ENCODE data around the gene ABHD16A. TPM values are rescaled to one million over a fixed set of nuclear protein-coding genes. Genes with fewer than 3 reads are reported as not detected.

Gene ABHD16A
- total and polyA plus RNA-seq, 10 of the 15 experiments (the other 5 are each of a cell fraction or from before 2014, with no cell fraction given) = 7.5 to 43.0 (median 32.9) TPM

DNA sequence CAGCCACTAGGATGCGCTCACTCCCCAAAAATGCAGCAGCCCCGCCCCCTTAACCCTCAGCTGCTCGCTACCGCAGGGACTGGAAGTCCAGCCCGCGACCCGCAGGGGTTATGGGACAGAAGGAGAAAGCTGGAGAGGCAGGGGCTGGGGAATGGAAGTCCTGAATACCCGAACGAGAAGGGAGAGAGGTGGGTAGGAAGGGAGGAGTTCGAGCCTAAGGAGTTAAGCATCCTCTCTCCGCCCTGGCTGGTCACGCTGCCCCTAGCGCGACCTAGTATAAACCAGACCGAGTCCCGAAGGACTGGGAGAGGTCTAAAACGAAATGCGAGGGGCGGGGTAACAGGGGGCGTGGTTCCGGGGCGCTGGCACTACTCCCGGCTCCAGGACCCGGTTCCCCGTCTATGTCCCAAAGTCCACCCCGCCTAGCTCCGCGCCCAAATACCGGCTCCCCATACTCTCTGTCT lies 26.4 kb upstream of the ABHD16A start (continued):
- TF ChIP-seq, protein P1, sequence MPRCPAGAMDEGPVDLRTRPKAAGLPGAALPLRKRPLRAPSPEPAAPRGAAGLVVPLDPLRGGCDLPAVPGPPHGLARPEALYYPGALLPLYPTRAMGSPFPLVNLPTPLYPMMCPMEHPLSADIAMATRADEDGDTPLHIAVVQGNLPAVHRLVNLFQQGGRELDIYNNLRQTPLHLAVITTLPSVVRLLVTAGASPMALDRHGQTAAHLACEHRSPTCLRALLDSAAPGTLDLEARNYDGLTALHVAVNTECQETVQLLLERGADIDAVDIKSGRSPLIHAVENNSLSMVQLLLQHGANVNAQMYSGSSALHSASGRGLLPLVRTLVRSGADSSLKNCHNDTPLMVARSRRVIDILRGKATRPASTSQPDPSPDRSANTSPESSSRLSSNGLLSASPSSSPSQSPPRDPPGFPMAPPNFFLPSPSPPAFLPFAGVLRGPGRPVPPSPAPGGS (IDR thresholded peaks at IDR 0.05; ENCODE audit: borderline replicate concordance, insufficient read depth, low read depth, low read length, poor library complexity, severe bottlenecking) = peak; percentile 51
- TF ChIP-seq TAF1 (IDR thresholded peaks at IDR 0.05; ENCODE audit: borderline replicate concordance, low read depth, low read length) (no peak), EGR1 (IDR thresholded peaks at IDR 0.05; ENCODE audit: borderline replicate concordance in 1 of 2, low read depth in 2 of 2, low read length in 2 of 2) (0 out of 3 replicates have a peak, but pooled peaks of 1 of the 2 experiments have one; percentile 38), SMAD5 (IDR thresholded peaks at IDR 0.05; ENCODE audit: low read depth) (no peak), ZNF274 (IDR thresholded peaks at IDR 0.05; ENCODE audit: insufficient read depth, insufficient read length) (no peak), SIN3A (IDR thresholded peaks at IDR 0.05; ENCODE audit: low read depth, low read length) (peak; percentile 69)

DNA sequence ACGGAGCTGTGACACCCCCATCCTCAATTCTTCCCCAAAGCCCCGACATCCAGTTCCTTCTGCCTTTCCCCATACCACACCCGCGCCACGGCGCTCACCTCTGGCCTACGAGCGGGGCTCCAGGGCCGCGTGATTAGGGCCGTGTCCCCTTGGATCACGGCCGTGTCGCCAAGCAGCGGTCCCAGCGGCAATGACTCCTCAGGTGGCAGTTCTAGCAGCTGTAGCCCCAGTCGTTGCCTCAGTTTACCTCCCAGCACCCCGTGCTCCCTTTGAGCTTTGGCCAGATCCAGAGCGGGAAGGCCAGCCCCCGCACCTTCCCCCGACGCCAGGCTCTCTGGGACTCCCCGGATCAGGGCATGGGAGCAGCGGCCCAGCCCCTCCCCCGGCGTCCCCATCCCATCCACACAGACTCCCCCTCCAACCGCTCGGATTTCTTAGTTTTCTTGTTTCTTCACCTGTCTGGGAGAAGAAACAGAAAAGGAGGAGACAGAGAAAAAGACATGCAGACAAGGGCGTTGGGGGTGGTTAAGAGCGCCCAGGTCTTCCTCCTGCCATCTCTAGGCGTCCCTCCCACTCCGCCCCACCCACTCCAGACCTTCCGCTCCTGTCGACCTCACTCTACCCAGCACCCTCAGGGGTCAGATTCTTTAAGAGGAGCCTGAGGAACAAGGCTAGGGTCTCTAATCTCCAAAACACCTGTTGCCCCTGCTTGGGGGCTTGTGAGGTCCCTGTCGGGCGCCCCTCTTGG lies 25.8 kb upstream of the ABHD16A start, which contains the start of gene DDAH2:
DDAH2 (minus strand) TSS at position 533 of the 748 bp plus-strand sequence; CDS start at position 395, 138 bp downstream.
- RAD21 ChIA-PET (ENCODE audit: unreplicated experiment) = interaction anchor here (0.7 to 3.6 kb wide), 17 partner anchors 10 to 467 kb away, joined by 3 to 44 read pairs (median 4); partner anchors contain the start of genes HSPA1A, HSPA1B, HSPA1L and LSM2
- Histone ChIP-seq H2AFZ (ENCODE audit: control insufficient read depth, low read depth, low read length) (peak within 1 kb of the TSS; percentile 29), H3K4me1 (ENCODE audit: control insufficient read depth, insufficient read depth, low read length) (peaks cover 28% of the 10 kb centered on the region), H3K4me2 (ENCODE audit: control insufficient read depth, insufficient read depth) (peak within 1 kb of the TSS; percentile 98), H4K20me1 (ENCODE audit: control insufficient read depth, insufficient read depth) (no peaks in the 10 kb centered on the region), H3K36me3 (ENCODE audit: control insufficient read depth in 2 of 2, insufficient read depth in 2 of 2, low read length in 1 of 2) (peaks cover 3 to 13% of the 10 kb centered on the region in 2 experiments), H3K27me3 (replicated peaks in 1 of 2; ENCODE audit: control insufficient read depth in 2 of 2, insufficient read depth in 2 of 2, low read length in 1 of 2) (no peaks in the 10 kb centered on the region), H3K27ac (ENCODE audit: control insufficient read depth, insufficient read depth) (peak within 1 kb of the TSS; percentile 60; the same call in 1 of the 2 replicates), H3K9ac (ENCODE audit: control insufficient read depth, insufficient read depth, low read length) (peak within 1 kb of the TSS; percentile 25; the same call in 1 of the 2 replicates), H3K79me2 (ENCODE audit: control insufficient read depth, insufficient read depth, low read length) (peaks cover 10% of the 10 kb centered on the region), H3K4me3 (peak within 1 kb of the TSS; percentile 78), H3K9me3 (replicated peaks; ENCODE audit: control insufficient read depth, insufficient read depth, low read length) (no peaks in the 10 kb centered on the region)
- BruUV-seq (replicated peaks) = no TSS peak
- intact Hi-C loops (cut with micrococcal nuclease; ENCODE audit: unreplicated experiment) = loop anchor here (1.0 to 2.0 kb wide), 3 partner anchors 40 to 98 kb away; partner anchors contain the start of gene HSPA1B
- POLR2A ChIA-PET = interaction anchor here (1.1 to 2.8 kb wide), 5 partner anchors 11 to 102 kb away, joined by 3 to 30 read pairs (median 6); partner anchors contain the start of gene MSH5
- in situ Hi-C loops (cut with MboI) = no loop called here
- SMC1A ChIA-PET (ENCODE audit: uncharacterized antibody, unreplicated experiment) = interaction anchor here (0.6 to 5.3 kb wide), 9 partner anchors 10 to 104 kb away, joined by 3 to 45 read pairs (median 4); partner anchors contain the start of genes ABHD16A, CLIC1, LSM2 and MSH5
- no peak for FAIRE-seq
- DNase-seq (ENCODE audit: low read depth, low spot score) = no peak
- 35% methylated on average over 36 of the region's 36 CpGs for WGBS (ENCODE audit: insufficient coverage, insufficient replicate concordance, low lambda C conversion rate, missing lambda C conversion rate)
- TF ChIP-seq ZBED1 (IDR thresholded peaks at IDR 0.05; ENCODE audit: borderline replicate concordance) (no peak), MEF2A (IDR thresholded peaks at IDR 0.05; ENCODE audit: insufficient read depth, low read depth, low read length) (no peak), ZNF207 (IDR thresholded peaks at IDR 0.05; ENCODE audit: borderline replicate concordance) (no peak), MXI1 (IDR thresholded peaks at IDR 0.05; ENCODE audit: low read depth, low read length) (0 out of 2 replicates have a peak, but pooled peaks have one; percentile 38), POLR2A (IDR thresholded peaks at IDR 0.05; ENCODE audit: low read depth, low read length) (peak; percentile 38; the same call in 1 of the 2 replicates)
- TF ChIP-seq, protein P2, sequence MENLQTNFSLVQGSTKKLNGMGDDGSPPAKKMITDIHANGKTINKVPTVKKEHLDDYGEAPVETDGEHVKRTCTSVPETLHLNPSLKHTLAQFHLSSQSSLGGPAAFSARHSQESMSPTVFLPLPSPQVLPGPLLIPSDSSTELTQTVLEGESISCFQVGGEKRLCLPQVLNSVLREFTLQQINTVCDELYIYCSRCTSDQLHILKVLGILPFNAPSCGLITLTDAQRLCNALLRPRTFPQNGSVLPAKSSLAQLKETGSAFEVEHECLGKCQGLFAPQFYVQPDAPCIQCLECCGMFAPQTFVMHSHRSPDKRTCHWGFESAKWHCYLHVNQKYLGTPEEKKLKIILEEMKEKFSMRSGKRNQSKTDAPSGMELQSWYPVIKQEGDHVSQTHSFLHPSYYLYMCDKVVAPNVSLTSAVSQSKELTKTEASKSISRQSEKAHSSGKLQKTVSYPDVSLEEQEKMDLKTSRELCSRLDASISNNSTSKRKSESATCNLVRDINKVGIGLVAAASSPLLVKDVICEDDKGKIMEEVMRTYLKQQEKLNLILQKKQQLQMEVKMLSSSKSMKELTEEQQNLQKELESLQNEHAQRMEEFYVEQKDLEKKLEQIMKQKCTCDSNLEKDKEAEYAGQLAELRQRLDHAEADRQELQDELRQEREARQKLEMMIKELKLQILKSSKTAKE (IDR thresholded peaks at IDR 0.05; ENCODE audit: low read depth, poor library complexity, severe bottlenecking) = no peak
- TF ChIP-seq, protein P3, sequence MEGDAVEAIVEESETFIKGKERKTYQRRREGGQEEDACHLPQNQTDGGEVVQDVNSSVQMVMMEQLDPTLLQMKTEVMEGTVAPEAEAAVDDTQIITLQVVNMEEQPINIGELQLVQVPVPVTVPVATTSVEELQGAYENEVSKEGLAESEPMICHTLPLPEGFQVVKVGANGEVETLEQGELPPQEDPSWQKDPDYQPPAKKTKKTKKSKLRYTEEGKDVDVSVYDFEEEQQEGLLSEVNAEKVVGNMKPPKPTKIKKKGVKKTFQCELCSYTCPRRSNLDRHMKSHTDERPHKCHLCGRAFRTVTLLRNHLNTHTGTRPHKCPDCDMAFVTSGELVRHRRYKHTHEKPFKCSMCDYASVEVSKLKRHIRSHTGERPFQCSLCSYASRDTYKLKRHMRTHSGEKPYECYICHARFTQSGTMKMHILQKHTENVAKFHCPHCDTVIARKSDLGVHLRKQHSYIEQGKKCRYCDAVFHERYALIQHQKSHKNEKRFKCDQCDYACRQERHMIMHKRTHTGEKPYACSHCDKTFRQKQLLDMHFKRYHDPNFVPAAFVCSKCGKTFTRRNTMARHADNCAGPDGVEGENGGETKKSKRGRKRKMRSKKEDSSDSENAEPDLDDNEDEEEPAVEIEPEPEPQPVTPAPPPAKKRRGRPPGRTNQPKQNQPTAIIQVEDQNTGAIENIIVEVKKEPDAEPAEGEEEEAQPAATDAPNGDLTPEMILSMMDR (IDR thresholded peaks at IDR 0.05 in 2 of 3, conservative IDR thresholded peaks at IDR 0.05 in 1 of 3; ENCODE audit: control insufficient read depth in 2 of 3, extremely low read depth in 1 of 3, insufficient read depth in 1 of 3, low read depth in 3 of 3, low read length in 3 of 3) = peak in 1 of 3 experiments; percentile 91; a peak in 3 of 6 replicates
- ATAC-seq = peak; percentile 30
- CTCF ChIA-PET = interaction anchor here (0.6 to 15.8 kb wide), 16 partner anchors 10 to 169 kb away, joined by 3 to 208 read pairs (median 5); partner anchors contain the start of genes HSPA1B, MSH5 and VARS1
